ENCODE measurements around the gene NDUFAF7.

DNA sequence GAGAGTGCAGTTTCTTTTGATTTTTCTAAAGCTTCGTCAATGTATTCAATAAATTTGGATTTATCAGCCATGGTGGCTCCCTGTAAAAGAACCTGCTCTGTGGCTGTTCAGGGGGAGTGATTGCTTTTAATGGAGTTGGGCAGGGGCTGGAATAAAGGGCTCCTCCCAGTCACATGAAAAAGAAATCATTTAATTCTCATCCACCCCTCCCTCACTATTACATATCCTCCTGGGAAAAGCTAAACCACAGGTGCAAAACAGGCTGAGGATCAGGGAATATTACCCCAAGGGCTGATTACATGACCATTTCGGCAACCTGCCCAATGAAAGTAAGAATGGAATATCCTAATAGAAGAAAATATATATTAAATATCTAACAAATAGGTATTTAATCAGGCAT is 42.9 kb upstream of the NDUFAF7 start, which contains the start of gene SULT6B1:
- TF ChIP-seq, protein P1, sequence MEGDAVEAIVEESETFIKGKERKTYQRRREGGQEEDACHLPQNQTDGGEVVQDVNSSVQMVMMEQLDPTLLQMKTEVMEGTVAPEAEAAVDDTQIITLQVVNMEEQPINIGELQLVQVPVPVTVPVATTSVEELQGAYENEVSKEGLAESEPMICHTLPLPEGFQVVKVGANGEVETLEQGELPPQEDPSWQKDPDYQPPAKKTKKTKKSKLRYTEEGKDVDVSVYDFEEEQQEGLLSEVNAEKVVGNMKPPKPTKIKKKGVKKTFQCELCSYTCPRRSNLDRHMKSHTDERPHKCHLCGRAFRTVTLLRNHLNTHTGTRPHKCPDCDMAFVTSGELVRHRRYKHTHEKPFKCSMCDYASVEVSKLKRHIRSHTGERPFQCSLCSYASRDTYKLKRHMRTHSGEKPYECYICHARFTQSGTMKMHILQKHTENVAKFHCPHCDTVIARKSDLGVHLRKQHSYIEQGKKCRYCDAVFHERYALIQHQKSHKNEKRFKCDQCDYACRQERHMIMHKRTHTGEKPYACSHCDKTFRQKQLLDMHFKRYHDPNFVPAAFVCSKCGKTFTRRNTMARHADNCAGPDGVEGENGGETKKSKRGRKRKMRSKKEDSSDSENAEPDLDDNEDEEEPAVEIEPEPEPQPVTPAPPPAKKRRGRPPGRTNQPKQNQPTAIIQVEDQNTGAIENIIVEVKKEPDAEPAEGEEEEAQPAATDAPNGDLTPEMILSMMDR (tag by site-specific recombination; IDR thresholded peaks at IDR 0.05): no peak
- no peak for TF ChIP-seq ZNF530 (tag by site-specific recombination; IDR thresholded peaks at IDR 0.05; ENCODE audit: low read depth)
- TF ChIP-seq, protein P2, sequence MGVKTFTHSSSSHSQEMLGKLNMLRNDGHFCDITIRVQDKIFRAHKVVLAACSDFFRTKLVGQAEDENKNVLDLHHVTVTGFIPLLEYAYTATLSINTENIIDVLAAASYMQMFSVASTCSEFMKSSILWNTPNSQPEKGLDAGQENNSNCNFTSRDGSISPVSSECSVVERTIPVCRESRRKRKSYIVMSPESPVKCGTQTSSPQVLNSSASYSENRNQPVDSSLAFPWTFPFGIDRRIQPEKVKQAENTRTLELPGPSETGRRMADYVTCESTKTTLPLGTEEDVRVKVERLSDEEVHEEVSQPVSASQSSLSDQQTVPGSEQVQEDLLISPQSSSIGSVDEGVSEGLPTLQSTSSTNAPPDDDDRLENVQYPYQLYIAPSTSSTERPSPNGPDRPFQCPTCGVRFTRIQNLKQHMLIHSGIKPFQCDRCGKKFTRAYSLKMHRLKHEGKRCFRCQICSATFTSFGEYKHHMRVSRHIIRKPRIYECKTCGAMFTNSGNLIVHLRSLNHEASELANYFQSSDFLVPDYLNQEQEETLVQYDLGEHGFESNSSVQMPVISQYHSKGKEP (tag by site-specific recombination; IDR thresholded peaks at IDR 0.05): no peak
- no peak for TF ChIP-seq ZNF600 (tag by site-specific recombination; IDR thresholded peaks at IDR 0.05)
- no peak for TF ChIP-seq ZNF146 (tag by site-specific recombination; IDR thresholded peaks at IDR 0.05)
- no peak for TF ChIP-seq ZNF654 (tag by site-specific recombination; IDR thresholded peaks at IDR 0.05; ENCODE audit: low read depth)
- no peak for TF ChIP-seq ZNF585B (tag by site-specific recombination; IDR thresholded peaks at IDR 0.05)
- no peak for TF ChIP-seq ZNF747 (tag by site-specific recombination; IDR thresholded peaks at IDR 0.05)
- TF ChIP-seq, protein P3, sequence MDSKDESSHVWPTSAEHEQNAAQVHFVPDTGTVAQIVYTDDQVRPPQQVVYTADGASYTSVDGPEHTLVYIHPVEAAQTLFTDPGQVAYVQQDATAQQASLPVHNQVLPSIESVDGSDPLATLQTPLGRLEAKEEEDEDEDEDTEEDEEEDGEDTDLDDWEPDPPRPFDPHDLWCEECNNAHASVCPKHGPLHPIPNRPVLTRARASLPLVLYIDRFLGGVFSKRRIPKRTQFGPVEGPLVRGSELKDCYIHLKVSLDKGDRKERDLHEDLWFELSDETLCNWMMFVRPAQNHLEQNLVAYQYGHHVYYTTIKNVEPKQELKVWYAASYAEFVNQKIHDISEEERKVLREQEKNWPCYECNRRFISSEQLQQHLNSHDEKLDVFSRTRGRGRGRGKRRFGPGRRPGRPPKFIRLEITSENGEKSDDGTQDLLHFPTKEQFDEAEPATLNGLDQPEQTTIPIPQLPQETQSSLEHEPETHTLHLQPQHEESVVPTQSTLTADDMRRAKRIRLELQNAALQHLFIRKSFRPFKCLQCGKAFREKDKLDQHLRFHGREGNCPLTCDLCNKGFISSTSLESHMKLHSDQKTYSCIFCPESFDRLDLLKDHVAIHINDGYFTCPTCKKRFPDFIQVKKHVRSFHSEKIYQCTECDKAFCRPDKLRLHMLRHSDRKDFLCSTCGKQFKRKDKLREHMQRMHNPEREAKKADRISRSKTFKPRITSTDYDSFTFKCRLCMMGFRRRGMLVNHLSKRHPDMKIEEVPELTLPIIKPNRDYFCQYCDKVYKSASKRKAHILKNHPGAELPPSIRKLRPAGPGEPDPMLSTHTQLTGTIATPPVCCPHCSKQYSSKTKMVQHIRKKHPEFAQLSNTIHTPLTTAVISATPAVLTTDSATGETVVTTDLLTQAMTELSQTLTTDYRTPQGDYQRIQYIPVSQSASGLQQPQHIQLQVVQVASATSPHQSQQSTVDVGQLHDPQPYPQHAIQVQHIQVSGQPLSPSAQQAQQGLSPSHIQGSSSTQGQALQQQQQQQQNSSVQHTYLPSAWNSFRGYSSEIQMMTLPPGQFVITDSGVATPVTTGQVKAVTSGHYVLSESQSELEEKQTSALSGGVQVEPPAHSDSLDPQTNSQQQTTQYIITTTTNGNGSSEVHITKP (tag by site-specific recombination; IDR thresholded peaks at IDR 0.05): no peak
- TF ChIP-seq ZNF416 (tag by site-specific recombination; IDR thresholded peaks at IDR 0.05): no peak
- no peak for TF ChIP-seq SETDB1 (IDR thresholded peaks at IDR 0.05; ENCODE audit: insufficient read length, low read length)

Data from HEK293 (cell line).